Upper lobe of right lung (tissue), 1 donor: ENCODE results near the gene DNAAF8. TPM values are rescaled to one million over a fixed set of nuclear protein-coding genes. Genes with fewer than 3 reads are reported as not detected.
A peak's percentile ranks its signal among the peaks of the same experiment; 100 is the strongest.

Experiments
- ATAC-seq: fragments of 200-7000 bp; cut with Tn5 transposase; one replicate; pipeline ENCODE4 v1.9.1; 2020; ENCODE audit warnings: mild to moderate bottlenecking, moderate library complexity
- DNase-seq: peaks from one replicate; pipeline ENCODE4 v3.0.0-alpha.2; 2020
- H3K27ac ChIP-seq: fragments of 200-600 bp; one replicate; pipeline ENCODE4 v1.8.0; 2022
- H3K27me3 ChIP-seq: fragments of 200-600 bp; one replicate; pipeline ENCODE4 v1.8.0; 2022; ENCODE audit warnings: mild to moderate bottlenecking
- H3K36me3 ChIP-seq: fragments of 200-600 bp; one replicate; pipeline ENCODE4 v1.8.0; 2022
- H3K4me1 ChIP-seq: fragments of 200-600 bp; one replicate; pipeline ENCODE4 v1.8.0; 2022
- H3K4me3 ChIP-seq: fragments of 200-600 bp; one replicate; pipeline ENCODE4 v1.8.0; 2022; ENCODE audit warnings: mild to moderate bottlenecking
- H3K9me3 ChIP-seq: fragments of 200-600 bp; one replicate; pipeline ENCODE4 v1.8.0; 2022
- CTCF ChIP-seq: fragments of 200-600 bp; IDR thresholded peaks from one replicate; pipeline ENCODE4 v1.8.0; 2022; ENCODE audit warnings: antibody characterized with exemption
- intact Hi-C: fragments of 100-400 bp; cut with DNase I; formaldehyde crosslinking; loops from one replicate; pipeline ENCODE4 v1.11.0; 2022
- total RNA-seq: library from RNA; stranded (reverse); fragmentation: NEBNext Ultra II Directional; extraction: Animal tissue kit (Norgen Biotek cat#: 25700); gene quantifications from one replicate; pipeline ENCODE4 v1.2.1, GENCODE V29; 2021
- donor health status: DM: no; HTN: yes; CAD: no; lungs with severe emphysema.

DNAAF8 gene
- total RNA-seq, 1 donor from 2014 or later, result 0.58 TPM

GRCh38 chr16:4762205-4762604, 27.9 kb downstream of the DNAAF8 start:
- DNase-seq (no peak), ATAC-seq (no peak)
- Histone ChIP-seq H3K9me3 (no peaks in the 10 kb centered on the region), H3K4me1 (peaks cover 13% of the 10 kb centered on the region), H3K36me3 (peaks cover 59% of the 10 kb centered on the region), H3K27ac (no peak overlapping the region), H3K27me3 (no peaks in the 10 kb centered on the region), H3K4me3 (no peak overlapping the region)
- no peak for TF ChIP-seq CTCF
- intact Hi-C loops, result no loop called here

GRCh38 chr16:4763791-4764190, 29.5 kb downstream of the DNAAF8 start:
- H3K4me3 ChIP-seq, result no peak overlapping the region
- no peak for TF ChIP-seq CTCF
- no peak for DNase-seq
- H3K4me1 ChIP-seq, result peaks cover 23% of the 10 kb centered on the region
- no peak for ATAC-seq
- no peaks in the 10 kb centered on the region for H3K9me3 ChIP-seq
- peaks cover 48% of the 10 kb centered on the region for H3K36me3 ChIP-seq
- no peaks in the 10 kb centered on the region for H3K27me3 ChIP-seq
- intact Hi-C loops, result no loop called here
- no peak overlapping the region for H3K27ac ChIP-seq

GRCh38 chr16:4765511-4766474, 31.5 kb downstream of the DNAAF8 start:
- no peak for TF ChIP-seq CTCF
- no peak for DNase-seq
- no peaks in the 10 kb centered on the region for H3K9me3 ChIP-seq
- peak overlapping the region; percentile 81 for H3K4me3 ChIP-seq
- ATAC-seq, result no peak
- peaks cover 28% of the 10 kb centered on the region for H3K36me3 ChIP-seq
- intact Hi-C loops, result no loop called here
- H3K4me1 ChIP-seq, result peaks cover 28% of the 10 kb centered on the region
- no peak overlapping the region for H3K27ac ChIP-seq
- no peaks in the 10 kb centered on the region for H3K27me3 ChIP-seq

- H3K4me3 ChIP-seq, result peak within 1 kb of the TSS; percentile 81
- H3K27ac ChIP-seq, result peak within 1 kb of the TSS; percentile 84
- peak; percentile 96 for ATAC-seq
- no peaks in the 10 kb centered on the region for H3K27me3 ChIP-seq
- TF ChIP-seq CTCF, result no peak
- no peaks in the 10 kb centered on the region for H3K9me3 ChIP-seq
- intact Hi-C loops, result no loop called here
- peaks cover 28% of the 10 kb centered on the region for H3K4me1 ChIP-seq
- peaks cover 18% of the 10 kb centered on the region for H3K36me3 ChIP-seq
- DNase-seq, result peak; percentile 99
Observed at GRCh38 chr16:4766875-4767628, 32.7 kb downstream of the DNAAF8 start, which contains the start of gene ZNF500. TSS of gene ZNF500 (minus strand) at chr16:4767162. CDS start at chr16:4765978, 1,184 bp downstream.

GRCh38 chr16:4767872-4768548, 33.7 kb downstream of the DNAAF8 start:
- Histone ChIP-seq H3K9me3 (no peaks in the 10 kb centered on the region), H3K27ac (peak overlapping the region; percentile 84), H3K27me3 (no peaks in the 10 kb centered on the region), H3K36me3 (peaks cover 9% of the 10 kb centered on the region), H3K4me1 (peaks cover 28% of the 10 kb centered on the region), H3K4me3 (peak overlapping the region; percentile 81)
- intact Hi-C loops, result no loop called here
- DNase-seq (no peak), ATAC-seq (no peak)
- TF ChIP-seq CTCF, result no peak
